ENCODE measurements around the gene UTF1.

UTF1 gene

GRCh38 chr10:133230044-133230361 is at the start of gene UTF1:
Gene UTF1 (plus strand): TSS chr10:133230217. CDS start chr10:133230289, 72 bp downstream.
- no peak for TF ChIP-seq CTCF (IDR thresholded peaks at IDR 0.05; ENCODE audit: low read depth, low read length)
- no peak for DNase-seq (ENCODE audit: extremely low read depth, low read depth)

GRCh38 chr10:133180965-133181639 is 48.9 kb upstream of the UTF1 start:
- DNase-seq (ENCODE audit: extremely low read depth, low read depth) = no peak
- TF ChIP-seq CTCF (IDR thresholded peaks at IDR 0.05; ENCODE audit: low read depth, low read length) = no peak

- no peak for TF ChIP-seq CTCF (IDR thresholded peaks at IDR 0.05; ENCODE audit: low read depth, low read length)
- no peak for DNase-seq (ENCODE audit: extremely low read depth, low read depth)
Observed at GRCh38 chr10:133182190-133182589, 47.8 kb upstream of the UTF1 start.

- TF ChIP-seq CTCF (IDR thresholded peaks at IDR 0.05; ENCODE audit: low read depth, low read length) = no peak
- DNase-seq (ENCODE audit: extremely low read depth, low read depth) = no peak
Observed at GRCh38 chr10:133182791-133183645, 47.0 kb upstream of the UTF1 start.

GRCh38 chr10:133183646-133184378 is 46.2 kb upstream of the UTF1 start:
- no peak for DNase-seq (ENCODE audit: extremely low read depth, low read depth)
- no peak for TF ChIP-seq CTCF (IDR thresholded peaks at IDR 0.05; ENCODE audit: low read depth, low read length)

- DNase-seq (ENCODE audit: extremely low read depth, low read depth) = no peak
- no peak for TF ChIP-seq CTCF (IDR thresholded peaks at IDR 0.05; ENCODE audit: low read depth, low read length)
Observed at GRCh38 chr10:133184591-133185244, 45.3 kb upstream of the UTF1 start.
